PC-3 (cell line): Measurements from ENCODE around the gene ZNF783. TPM values are rescaled to one million over a fixed set of nuclear protein-coding genes. Genes with fewer than 3 reads are reported as not detected.

Source experiments
- ATAC-seq: fragments of 200-7000 bp; cut with Tn5 transposase; 2 replicates; pipeline ENCODE4 v1.9.1; 2020; ENCODE audit warnings: mild to moderate bottlenecking, moderate library complexity
- BruUV-seq: library from RNA; stranded (reverse); fragments of 400-500 nt; replicated peaks from 2 replicates; lab custom pipeline; 2021; lab: Mats Ljungman, UMichigan
- CTCF ChIA-PET: fragments of 300-600 bp; sonication (Branson Sonifier 250); formaldehyde crosslinking; loops from one replicate; lab custom pipeline; 2022; ENCODE audit warnings: antibody characterized with exemption; lab: Charles Lee
- POLR2A ChIA-PET: fragments of 300-600 bp; sonication (Branson Sonifier 250); formaldehyde crosslinking; loops from one replicate; lab custom pipeline; 2022; ENCODE audit warnings: antibody characterized with exemption; ENCODE audit not compliant: unreplicated experiment; lab: Charles Lee
- DNase-seq: peaks from one replicate; pipeline ENCODE4 v3.0.0-alpha.2; 2015
- H2AFZ ChIP-seq: fragments of 300-600 bp; sonication (generic); 2 replicates; pipeline ENCODE4 v1.6.0; 2016; ENCODE audit warnings: antibody characterized with exemption, low read length
- H3F3A ChIP-seq: fragments of 300-600 bp; sonication (generic); one replicate; pipeline ENCODE4 v1.6.0; 2017; ENCODE audit warnings: antibody characterized with exemption, low read length, control low read depth, mild to moderate bottlenecking; ENCODE audit not compliant: unreplicated experiment
- H3K27ac ChIP-seq: fragments of 300-600 bp; sonication (generic); 2 replicates; pipeline ENCODE4 v1.5.1; 2016; ENCODE audit warnings: mild to moderate bottlenecking, low read length
- H3K27me3 ChIP-seq: fragments of 300-600 bp; sonication (generic); 2 replicates; pipeline ENCODE4 v1.6.1; 2016; ENCODE audit warnings: low read length, mixed read lengths
- H3K36me3 ChIP-seq: fragments of 300-600 bp; sonication (generic); 2 replicates; pipeline ENCODE4 v1.6.1; 2016; ENCODE audit warnings: low read depth, mixed run types, low read length, mixed read lengths
- H3K4me1 ChIP-seq: fragments of 300-600 bp; sonication (generic); 2 replicates; pipeline ENCODE4 v1.5.1; 2016; ENCODE audit warnings: low read length; ENCODE audit not compliant: insufficient read depth
- H3K4me2 ChIP-seq: fragments of 300-600 bp; sonication (generic); 2 replicates; pipeline ENCODE4 v1.6.0; 2016; ENCODE audit warnings: low read length
- H3K4me3 ChIP-seq: fragments of 300-600 bp; sonication (generic); 2 replicates; pipeline ENCODE4 v1.5.1; 2016; ENCODE audit warnings: mild to moderate bottlenecking, low read length, mixed read lengths
- H3K79me2 ChIP-seq: fragments of 300-600 bp; sonication (generic); 2 replicates; pipeline ENCODE4 v1.6.1; 2017; ENCODE audit warnings: low read length, mixed read lengths
- H3K9ac ChIP-seq: fragments of 300-600 bp; sonication (generic); 2 replicates; pipeline ENCODE4 v1.6.0; 2016; ENCODE audit warnings: mild to moderate bottlenecking, low read length
- H3K9me2 ChIP-seq: fragments of 300-600 bp; sonication (generic); replicated peaks from 2 replicates; pipeline ENCODE4 v1.6.1; 2016; ENCODE audit warnings: mixed run types, low read length, mixed read lengths
- H3K9me3 ChIP-seq: fragments of 300-600 bp; sonication (generic); 2 replicates; pipeline ENCODE4 v1.6.1; 2016; ENCODE audit warnings: low read length, mixed read lengths
- H4K20me1 ChIP-seq: fragments of 300-600 bp; sonication (generic); 2 replicates; pipeline ENCODE4 v1.6.1; 2016; ENCODE audit warnings: low read length, mixed read lengths
- EZH2 ChIP-seq: fragments of 300-600 bp; sonication (generic); IDR thresholded peaks from one replicate; pipeline ENCODE4 v1.6.1; 2017; ENCODE audit warnings: antibody characterized with exemption, mild to moderate bottlenecking, low read length; ENCODE audit not compliant: unreplicated experiment
- EZH2phosphoT487 ChIP-seq: fragments of 300-600 bp; sonication (generic); IDR thresholded peaks from 2 replicates; pipeline ENCODE4 v1.6.1; 2018; ENCODE audit warnings: mild to moderate bottlenecking, antibody characterized with exemption, low read length, borderline replicate concordance
- intact Hi-C: fragments of 100-400 bp; cut with micrococcal nuclease; formaldehyde crosslinking; loops from 2 replicates; pipeline ENCODE4 v1.9.0; 2023
- total RNA-seq: library from RNA; depleted of rRNA; stranded (reverse); fragments of >200 nt; gene quantifications from 2 replicates; pipeline ENCODE4 v1.2.3, GENCODE V29; 2014
- TF ChIP-seq, protein P1 (sequence below): fragments of 300-600 bp; sonication (generic); conservative IDR thresholded peaks from 2 replicates; pipeline ENCODE4 v1.5.1; 2017; ENCODE audit warnings: antibody characterized with exemption, low read depth, mild to moderate bottlenecking, low read length

ZNF783 gene
- total RNA-seq, 1 experiment from 2014 or later, result 6.9 TPM

- Histone ChIP-seq H3K4me1 (no peaks in the 10 kb centered on the region), H3K9me3 (no peaks in the 10 kb centered on the region), H3K36me3 (no peaks in the 10 kb centered on the region), H3K4me3 (no peak overlapping the region), H3K9me2 (no peaks in the 10 kb centered on the region), H3K79me2 (no peaks in the 10 kb centered on the region), H3K27ac (no peak overlapping the region), H3K9ac (no peak overlapping the region), H3F3A (no peaks in the 10 kb centered on the region), H2AFZ (no peak overlapping the region), H3K4me2 (no peak overlapping the region), H3K27me3 (no peaks in the 10 kb centered on the region), H4K20me1 (no peaks in the 10 kb centered on the region)
- DNase-seq, result no peak
- no peak for ATAC-seq
- no TSS peak for BruUV-seq
- TF ChIP-seq EZH2phosphoT487 (no peak), EZH2 (no peak)
- TF ChIP-seq, protein P1, sequence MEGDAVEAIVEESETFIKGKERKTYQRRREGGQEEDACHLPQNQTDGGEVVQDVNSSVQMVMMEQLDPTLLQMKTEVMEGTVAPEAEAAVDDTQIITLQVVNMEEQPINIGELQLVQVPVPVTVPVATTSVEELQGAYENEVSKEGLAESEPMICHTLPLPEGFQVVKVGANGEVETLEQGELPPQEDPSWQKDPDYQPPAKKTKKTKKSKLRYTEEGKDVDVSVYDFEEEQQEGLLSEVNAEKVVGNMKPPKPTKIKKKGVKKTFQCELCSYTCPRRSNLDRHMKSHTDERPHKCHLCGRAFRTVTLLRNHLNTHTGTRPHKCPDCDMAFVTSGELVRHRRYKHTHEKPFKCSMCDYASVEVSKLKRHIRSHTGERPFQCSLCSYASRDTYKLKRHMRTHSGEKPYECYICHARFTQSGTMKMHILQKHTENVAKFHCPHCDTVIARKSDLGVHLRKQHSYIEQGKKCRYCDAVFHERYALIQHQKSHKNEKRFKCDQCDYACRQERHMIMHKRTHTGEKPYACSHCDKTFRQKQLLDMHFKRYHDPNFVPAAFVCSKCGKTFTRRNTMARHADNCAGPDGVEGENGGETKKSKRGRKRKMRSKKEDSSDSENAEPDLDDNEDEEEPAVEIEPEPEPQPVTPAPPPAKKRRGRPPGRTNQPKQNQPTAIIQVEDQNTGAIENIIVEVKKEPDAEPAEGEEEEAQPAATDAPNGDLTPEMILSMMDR, result no peak
- CTCF ChIA-PET, result no interaction called here
- intact Hi-C loops, result no loop called here
- POLR2A ChIA-PET, result no interaction called here
Observed at GRCh38 chr7:149296368-149296767, 34.4 kb downstream of the ZNF783 start.

DNA sequence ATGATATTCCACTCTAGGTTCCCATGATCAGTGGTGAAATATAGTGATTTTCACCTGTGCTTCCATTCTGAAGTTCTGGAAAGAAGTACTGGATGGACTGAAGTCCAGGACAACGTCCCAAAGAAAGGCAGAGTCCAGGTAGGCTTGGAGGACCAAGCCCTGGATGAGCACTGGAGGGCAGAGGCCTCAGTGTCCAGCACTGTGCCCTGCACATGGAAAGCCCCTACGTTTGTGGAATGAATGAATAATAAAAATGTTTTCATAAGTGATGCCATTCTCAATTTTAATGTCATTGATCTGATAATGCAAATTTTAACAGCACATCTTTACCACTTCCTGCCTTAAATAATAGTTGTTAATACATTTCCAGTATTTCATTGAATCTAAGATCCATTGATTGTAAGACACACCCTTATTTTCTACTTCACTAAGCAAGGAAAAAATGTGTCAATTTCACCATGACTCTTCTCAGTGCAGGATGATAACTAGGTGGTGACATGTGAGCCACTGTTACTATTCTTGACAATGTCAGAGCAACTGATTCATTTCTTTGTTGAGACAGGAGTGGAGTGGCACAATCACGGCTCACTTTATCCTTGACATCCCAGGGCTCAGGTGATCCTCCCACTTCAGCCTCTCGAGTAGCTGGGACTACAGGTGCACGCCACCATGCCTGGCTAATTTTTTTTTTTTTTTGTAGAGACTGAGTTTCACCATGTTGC is 35.2 kb downstream of the ZNF783 start:
- POLR2A ChIA-PET, result no interaction called here
- no peaks in the 10 kb centered on the region for H4K20me1 ChIP-seq

More for the DNA sequence above, 35.2 kb downstream of the ZNF783 start:
- no peak overlapping the region for H3K4me2 ChIP-seq
- no peaks in the 10 kb centered on the region for H3K4me1 ChIP-seq
- H3K9me3 ChIP-seq, result no peaks in the 10 kb centered on the region
- no peaks in the 10 kb centered on the region for H3F3A ChIP-seq
- H3K36me3 ChIP-seq, result no peaks in the 10 kb centered on the region
- H3K9me2 ChIP-seq, result no peaks in the 10 kb centered on the region
- no peak overlapping the region for H3K9ac ChIP-seq
- intact Hi-C loops, result no loop called here
- CTCF ChIA-PET, result no interaction called here
- H3K27ac ChIP-seq, result no peak overlapping the region
- H3K4me3 ChIP-seq, result no peak overlapping the region
- TF ChIP-seq, protein P1, result no peak
- no peak for TF ChIP-seq EZH2
- no peak for TF ChIP-seq EZH2phosphoT487
- BruUV-seq, result no TSS peak
- no peak for ATAC-seq
- H2AFZ ChIP-seq, result no peak overlapping the region
- H3K27me3 ChIP-seq, result no peaks in the 10 kb centered on the region
- no peak for DNase-seq
- no peaks in the 10 kb centered on the region for H3K79me2 ChIP-seq
